IPS-18a (cell line): ENCODE measurements around the gene WIZ.
"Not testable (repeated sequence)": the region's sequence is repeated elsewhere in the genome, so short reads cannot be mapped to it uniquely, and the experiment has no call there.

Experiments
- H3K27ac ChIP-seq: one replicate; pipeline ENCODE4 v1.5.1; 2013; ENCODE audit warnings: low read length
- H3K27me3 ChIP-seq: one replicate; pipeline ENCODE4 v1.6.1; 2013; ENCODE audit warnings: mild to moderate bottlenecking, low read length; ENCODE audit not compliant: control insufficient read depth, insufficient read depth
- H3K36me3 ChIP-seq: one replicate; pipeline ENCODE4 v1.6.1; 2013; ENCODE audit warnings: low read depth, low read length; ENCODE audit not compliant: control insufficient read depth
- H3K4me1 ChIP-seq: one replicate; pipeline ENCODE4 v1.6.1; 2013; ENCODE audit warnings: low read depth, low read length; ENCODE audit not compliant: control insufficient read depth
- H3K4me3 ChIP-seq: one replicate; pipeline ENCODE4 v1.5.1; 2013; ENCODE audit warnings: low read length
- H3K9ac ChIP-seq: one replicate; pipeline ENCODE4 v1.6.1; 2013; ENCODE audit warnings: mild to moderate bottlenecking, low read length, moderate library complexity
- H3K9me3 ChIP-seq: one replicate; pipeline ENCODE4 v1.6.1; 2013; ENCODE audit warnings: low read depth, low read length; ENCODE audit not compliant: control insufficient read depth

WIZ gene

GRCh38 chr19:15395251-15395650, 54.5 kb downstream of the WIZ start:
- H3K9ac ChIP-seq, H3K4me3 ChIP-seq, H3K9me3 ChIP-seq, H3K27me3 ChIP-seq, H3K4me1 ChIP-seq, H3K27ac ChIP-seq: not testable (repeated sequence)
- peaks cover 66% of the 10 kb centered on the region for H3K36me3 ChIP-seq

DNA sequence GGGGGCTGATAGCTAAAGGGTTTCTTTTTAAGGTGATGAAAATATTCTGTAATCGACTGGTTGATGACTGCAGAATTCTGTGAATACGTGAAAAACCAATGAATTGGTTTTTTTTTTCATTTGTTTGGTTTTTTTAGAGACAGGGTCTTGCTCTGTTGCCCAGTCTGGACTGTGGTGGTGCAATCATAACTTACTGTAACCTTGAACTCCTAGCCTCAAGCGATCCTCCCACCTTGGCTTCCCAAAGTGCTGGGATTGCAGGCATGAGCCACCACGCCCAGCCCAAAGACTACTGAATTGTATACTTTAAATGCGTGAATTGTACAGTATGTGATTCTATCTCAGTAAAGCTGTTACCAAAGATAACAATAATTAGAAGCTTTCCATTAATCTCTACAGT, 55.3 kb downstream of the WIZ start:
- no peak overlapping the region for H3K9ac ChIP-seq
- H3K27ac ChIP-seq, result no peak overlapping the region
- no peaks in the 10 kb centered on the region for H3K9me3 ChIP-seq
- H3K27me3 ChIP-seq, result no peaks in the 10 kb centered on the region
- H3K36me3 ChIP-seq, result peaks cover 57% of the 10 kb centered on the region
- H3K4me1 ChIP-seq, result no peaks in the 10 kb centered on the region
- no peak overlapping the region for H3K4me3 ChIP-seq

DNA sequence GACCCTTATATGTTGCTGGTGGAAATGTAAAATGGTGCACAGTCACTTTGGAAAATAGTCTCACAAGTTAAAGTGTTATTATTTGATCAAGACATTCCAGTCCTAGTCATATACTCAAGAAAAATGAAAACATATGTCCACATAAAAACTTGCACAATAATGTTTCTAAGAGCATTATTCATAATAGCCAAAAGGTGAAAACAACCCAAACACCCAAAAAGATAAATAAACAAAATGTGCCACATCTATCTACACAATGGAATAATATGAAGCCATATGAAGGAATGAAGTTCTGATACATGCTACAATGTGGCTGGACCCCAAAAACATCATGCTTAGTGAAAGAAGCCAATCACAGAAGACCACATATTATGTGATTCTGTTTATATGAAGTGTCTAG, 55.8 kb downstream of the WIZ start:
- Histone ChIP-seq H3K36me3 (peaks cover 53% of the 10 kb centered on the region), H3K9ac (no peak overlapping the region), H3K4me3 (no peak overlapping the region), H3K27me3 (no peaks in the 10 kb centered on the region), H3K4me1 (no peaks in the 10 kb centered on the region), H3K27ac (no peak overlapping the region), H3K9me3 (no peaks in the 10 kb centered on the region)

- H3K27ac ChIP-seq, result no peak overlapping the region
- H3K36me3 ChIP-seq, result peaks cover 26% of the 10 kb centered on the region
- H3K4me1 ChIP-seq, result no peaks in the 10 kb centered on the region
- H3K4me3 ChIP-seq, result no peak overlapping the region
- no peaks in the 10 kb centered on the region for H3K9me3 ChIP-seq
- H3K9ac ChIP-seq, result no peak overlapping the region
- H3K27me3 ChIP-seq, result no peaks in the 10 kb centered on the region
Measured at GRCh38 chr19:15390814-15391213, 58.9 kb downstream of the WIZ start.

- Histone ChIP-seq H3K9ac (no peak overlapping the region), H3K27ac (no peak overlapping the region), H3K9me3 (no peaks in the 10 kb centered on the region), H3K4me3 (no peak overlapping the region), H3K27me3 (no peaks in the 10 kb centered on the region), H3K4me1 (peaks cover 11% of the 10 kb centered on the region), H3K36me3 (peaks cover 5% of the 10 kb centered on the region)
Measured at GRCh38 chr19:15381864-15382263, 67.9 kb downstream of the WIZ start.

- Histone ChIP-seq H3K27ac (no peak overlapping the region), H3K4me1 (peaks cover 11% of the 10 kb centered on the region), H3K27me3 (no peaks in the 10 kb centered on the region), H3K4me3 (peak overlapping the region; percentile 80), H3K9me3 (no peaks in the 10 kb centered on the region), H3K36me3 (peaks cover 3% of the 10 kb centered on the region), H3K9ac (no peak overlapping the region)
Measured at GRCh38 chr19:15381429-15381828, 68.3 kb downstream of the WIZ start.

DNA sequence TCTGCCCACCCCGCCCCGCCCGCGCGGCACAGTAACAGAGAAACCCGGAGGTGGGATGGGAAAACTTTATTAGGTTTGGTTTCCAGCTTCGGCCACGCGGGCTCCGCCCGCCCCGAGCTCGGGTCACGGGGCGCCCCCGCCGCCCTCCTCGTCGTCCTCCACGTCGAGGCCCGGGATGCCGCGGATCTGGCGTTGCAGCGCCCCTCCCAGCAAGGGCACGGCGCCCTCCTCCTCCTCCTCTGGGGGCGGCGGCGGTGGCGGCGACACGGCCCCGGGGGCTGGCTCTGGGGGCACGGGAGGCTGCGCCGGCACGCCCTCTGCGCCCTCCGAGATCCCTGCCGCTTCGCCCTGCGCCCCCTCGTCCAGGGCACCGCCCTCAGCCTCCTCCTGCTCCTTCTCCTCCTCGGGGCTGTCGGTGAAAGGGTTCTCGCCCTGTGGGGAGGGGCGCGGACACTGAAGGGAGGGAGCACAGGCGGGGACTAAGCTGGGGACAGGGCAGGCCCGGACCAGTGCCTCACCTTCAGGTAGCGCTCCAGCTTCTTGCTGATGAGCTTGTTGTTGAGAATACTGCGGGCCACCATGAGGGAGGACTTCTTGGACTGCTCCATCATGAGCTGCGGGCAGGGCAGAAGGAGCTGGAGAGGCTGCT, 69.6 kb downstream of the WIZ start:
- Histone ChIP-seq H3K27me3 (no peaks in the 10 kb centered on the region), H3K27ac (no peak overlapping the region), H3K4me1 (peaks cover 11% of the 10 kb centered on the region), H3K9me3 (no peaks in the 10 kb centered on the region), H3K9ac (peak overlapping the region; percentile 77), H3K36me3 (peaks cover 3% of the 10 kb centered on the region), H3K4me3 (peak overlapping the region; percentile 80)

DNA sequence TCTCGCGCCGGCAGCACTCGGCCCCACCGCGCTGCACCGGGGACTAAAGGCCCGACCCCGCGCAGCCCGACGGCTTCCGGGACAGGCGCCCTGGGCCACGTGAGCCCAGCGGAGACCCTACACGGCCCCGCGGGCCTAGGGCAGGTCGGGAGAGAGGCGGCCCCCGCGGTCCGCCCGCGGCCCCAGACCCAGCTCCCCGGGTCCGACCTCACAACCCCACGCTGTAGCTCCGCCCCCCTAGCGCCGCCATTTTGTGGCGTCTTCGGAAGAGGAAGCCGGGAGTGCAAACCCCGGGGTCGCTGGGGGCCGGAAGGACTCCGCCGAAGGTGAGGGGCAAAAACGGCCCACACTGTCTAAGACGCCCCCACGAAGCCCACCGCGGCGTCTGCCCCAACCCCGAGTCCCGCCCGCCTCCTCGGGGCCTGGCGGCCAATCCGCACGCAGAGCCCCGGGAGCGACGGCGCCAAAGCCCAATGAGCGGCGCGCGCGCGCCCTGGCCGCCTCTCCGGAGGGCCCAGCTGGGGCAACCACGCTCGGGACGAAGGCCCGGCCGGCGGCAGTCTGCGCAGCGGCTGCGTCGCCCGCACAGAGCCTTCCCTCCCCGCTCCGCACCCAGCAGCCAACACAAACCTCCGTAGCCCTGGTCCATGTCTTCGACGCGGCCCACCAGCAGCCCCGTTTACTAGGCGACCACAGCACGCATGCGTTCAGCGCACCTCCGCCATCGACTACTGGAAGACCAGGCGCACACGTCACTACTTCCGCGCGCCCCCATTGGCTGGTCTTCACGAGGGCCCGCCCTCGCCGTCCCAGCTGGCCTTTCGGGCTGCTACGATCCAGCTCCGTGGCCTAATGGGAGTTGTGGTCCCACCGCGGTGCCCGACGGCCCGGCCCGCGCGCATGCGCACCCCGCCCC, 70.4 kb downstream of the WIZ start, which contains the start of gene AKAP8:
Gene AKAP8 (minus strand): TSS at position 705 of the 916 bp plus-strand sequence. CDS start 56 bp downstream, at position 649.
- Histone ChIP-seq H3K36me3 (peaks cover 3% of the 10 kb centered on the region), H3K27me3 (no peaks in the 10 kb centered on the region), H3K4me1 (peaks cover 11% of the 10 kb centered on the region), H3K9me3 (no peaks in the 10 kb centered on the region), H3K27ac (peak within 1 kb of the TSS; percentile 85), H3K9ac (peak within 1 kb of the TSS; percentile 96), H3K4me3 (peak within 1 kb of the TSS; percentile 100)

GRCh38 chr19:15378534-15379082, 71.1 kb downstream of the WIZ start:
- Histone ChIP-seq H3K36me3 (peaks cover 3% of the 10 kb centered on the region), H3K27ac (peak overlapping the region; percentile 85), H3K27me3 (no peaks in the 10 kb centered on the region), H3K9ac (peak overlapping the region; percentile 96), H3K4me3 (peak overlapping the region; percentile 100), H3K4me1 (peaks cover 11% of the 10 kb centered on the region), H3K9me3 (no peaks in the 10 kb centered on the region)

DNA sequence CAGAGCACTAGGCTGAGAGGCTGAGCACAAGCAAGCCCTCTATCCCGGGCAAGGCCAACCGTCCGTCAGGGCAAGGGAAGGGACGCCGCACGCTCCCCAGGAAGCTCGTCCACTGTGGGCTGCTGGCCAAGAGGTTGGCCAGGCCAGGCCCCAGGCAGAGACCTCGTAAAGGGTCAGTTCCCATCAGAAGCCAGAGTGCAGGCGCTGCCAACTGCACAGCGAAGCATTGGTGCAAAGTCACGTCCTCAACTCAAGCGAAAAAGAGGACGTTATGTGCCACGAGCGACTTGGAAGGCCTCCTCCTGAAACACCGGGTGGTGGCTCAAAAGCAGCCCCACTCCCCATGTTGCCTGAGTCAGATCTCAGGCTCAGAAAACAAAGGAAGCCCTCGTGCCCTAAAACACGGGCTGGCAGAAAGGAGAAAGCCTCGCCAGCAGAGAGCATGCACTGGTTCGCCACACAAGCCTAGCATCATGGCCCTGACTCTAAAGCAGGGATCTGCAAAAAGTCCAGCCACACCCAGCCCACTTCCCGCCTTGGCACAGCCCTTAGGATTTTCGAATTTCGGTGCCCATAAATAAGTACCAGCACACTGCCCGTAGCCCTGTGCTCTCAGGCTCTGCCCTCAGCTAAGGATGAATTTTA, 74.8 kb downstream of the WIZ start:
- no peak overlapping the region for H3K27ac ChIP-seq
- H3K9me3 ChIP-seq, result no peaks in the 10 kb centered on the region
- H3K4me3 ChIP-seq, result no peak overlapping the region
- H3K27me3 ChIP-seq, result no peaks in the 10 kb centered on the region
- peaks cover 28% of the 10 kb centered on the region for H3K36me3 ChIP-seq
- H3K4me1 ChIP-seq, result peaks cover 4% of the 10 kb centered on the region
- no peak overlapping the region for H3K9ac ChIP-seq

DNA sequence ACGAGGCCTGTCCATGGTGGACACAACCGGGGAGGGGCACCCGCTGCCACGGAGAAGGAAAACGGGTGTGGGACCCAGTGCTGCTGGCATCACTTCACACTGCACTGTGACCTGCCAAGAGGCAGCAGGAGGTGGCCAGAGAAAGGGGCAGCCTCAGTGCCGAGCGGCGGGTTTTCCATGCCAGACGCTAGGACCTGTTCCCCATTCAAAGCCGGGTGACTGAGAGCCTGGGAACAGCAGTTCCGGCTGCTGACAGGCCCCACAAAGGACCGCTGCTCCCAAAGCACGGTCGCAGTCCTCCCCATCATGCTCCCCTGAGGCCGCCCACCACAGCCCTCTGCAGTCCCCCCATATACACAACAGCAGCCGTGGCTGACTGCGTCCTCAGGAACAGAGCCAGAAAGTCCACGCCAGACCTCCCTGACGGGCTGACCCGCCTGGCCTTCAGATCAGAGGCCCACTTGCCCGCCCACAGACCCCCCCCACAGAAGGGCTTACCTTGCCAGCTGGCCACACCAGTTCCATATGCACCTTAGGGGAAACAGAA, 75.6 kb downstream of the WIZ start:
- Histone ChIP-seq H3K36me3 (peaks cover 35% of the 10 kb centered on the region), H3K27ac (no peak overlapping the region), H3K4me1 (peaks cover 4% of the 10 kb centered on the region), H3K9me3 (no peaks in the 10 kb centered on the region), H3K27me3 (no peaks in the 10 kb centered on the region), H3K4me3 (no peak overlapping the region), H3K9ac (no peak overlapping the region)
